ENCODE results near the gene IL21R.

IL21R gene

DNA sequence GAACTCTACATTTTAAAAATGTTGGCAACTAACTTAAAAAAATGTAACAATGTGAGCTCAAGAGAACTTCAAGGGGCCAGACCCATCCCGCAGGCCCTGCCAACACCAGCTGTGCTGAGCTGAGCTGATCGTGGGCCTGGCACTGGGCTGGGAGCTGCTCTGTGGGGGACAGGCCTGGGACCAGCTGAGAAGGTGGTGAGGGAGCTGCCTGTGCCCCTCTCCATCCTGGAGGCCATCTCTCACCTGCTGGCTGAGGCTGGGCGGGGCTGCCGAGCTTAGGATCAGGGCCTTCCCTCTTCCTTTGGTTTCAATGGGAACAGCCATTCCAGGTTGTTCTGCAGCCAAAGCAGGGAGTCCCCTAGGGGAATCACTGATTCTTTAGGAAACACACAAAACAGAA, 58.2 kb downstream of the IL21R start:
- no peak for DNase-seq
- no peak for TF ChIP-seq POLR2A (IDR thresholded peaks at IDR 0.05; ENCODE audit: low read length)
- no peak for TF ChIP-seq GATA1 (IDR thresholded peaks at IDR 0.05; ENCODE audit: low read depth, low read length)

DNA sequence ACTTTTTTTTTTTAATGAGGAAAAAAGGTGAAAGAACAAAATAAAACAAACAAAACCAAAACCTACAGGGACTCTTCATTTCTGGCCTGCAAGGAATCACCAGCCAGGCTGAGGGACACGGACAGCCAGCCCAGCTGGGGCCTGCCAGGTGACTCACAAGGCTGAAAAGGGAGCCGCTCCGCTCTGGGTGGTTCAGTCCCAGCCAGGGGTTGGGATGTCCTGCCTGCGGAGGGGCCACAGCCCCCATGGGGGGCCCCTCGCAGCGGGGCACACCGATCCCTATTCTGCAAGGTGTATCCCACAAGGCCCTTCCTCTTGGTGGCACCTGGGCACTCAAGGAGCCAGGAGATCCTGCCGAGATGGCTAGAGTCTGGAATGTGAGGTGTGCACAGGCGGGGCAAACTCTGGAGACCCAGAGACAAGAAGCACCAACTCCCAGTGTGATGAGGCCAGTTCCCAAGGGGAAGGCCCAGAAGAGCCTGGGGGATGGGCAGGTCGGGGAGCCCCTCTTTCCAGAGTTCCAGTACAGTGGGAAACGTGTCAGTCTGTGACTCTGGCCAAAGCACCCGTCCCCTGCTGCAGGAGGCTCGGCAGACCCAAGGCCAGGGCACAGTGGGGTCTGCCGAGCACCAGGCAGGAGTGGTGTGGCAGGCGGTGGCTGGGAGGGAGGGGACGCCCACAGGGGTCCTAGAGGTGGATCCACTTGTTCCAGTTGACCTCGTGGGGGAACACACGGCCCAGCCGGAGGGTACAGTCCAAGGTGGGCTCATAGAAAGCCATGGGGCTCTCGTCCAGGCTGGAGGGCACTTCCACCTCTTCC, 58.9 kb downstream of the IL21R start:
- TF ChIP-seq POLR2A (IDR thresholded peaks at IDR 0.05; ENCODE audit: low read length) (no peak), GATA1 (IDR thresholded peaks at IDR 0.05; ENCODE audit: low read depth, low read length) (no peak)
- DNase-seq = no peak

DNA sequence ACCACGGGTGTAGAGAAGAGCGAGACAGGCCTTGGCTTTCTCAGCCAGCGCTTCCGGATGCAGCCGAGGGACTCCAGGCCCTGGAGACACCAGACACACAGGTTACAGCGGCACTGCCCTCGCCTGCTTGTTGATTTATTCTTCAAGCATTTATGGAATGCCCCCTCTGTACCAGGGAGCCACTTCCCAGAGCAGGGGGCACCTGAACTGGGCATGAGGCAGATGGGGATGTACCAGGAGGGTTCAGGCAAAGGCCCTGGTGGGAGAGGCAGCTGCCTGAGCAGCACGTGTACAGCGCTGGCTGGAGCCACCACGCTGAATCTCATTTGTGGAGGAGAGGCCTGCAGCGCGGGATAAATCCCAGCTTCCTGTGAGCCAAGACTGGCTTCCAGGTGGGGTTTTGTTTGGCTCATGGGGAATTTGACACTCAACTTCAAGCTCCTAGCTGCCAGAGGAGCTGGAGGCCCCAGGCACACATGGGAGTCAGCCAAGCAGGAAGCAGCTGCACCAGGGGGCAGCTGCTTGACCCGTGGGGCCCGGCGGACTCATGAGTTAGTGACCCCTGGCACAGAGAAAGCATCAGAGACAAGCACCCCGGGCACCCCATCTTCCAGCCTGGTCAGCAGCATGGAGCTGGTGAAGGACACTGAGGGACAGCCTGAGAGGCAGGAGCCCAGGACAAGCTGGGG, 59.7 kb downstream of the IL21R start:
- TF ChIP-seq GATA1 (IDR thresholded peaks at IDR 0.05; ENCODE audit: low read depth, low read length) = no peak
- no peak for TF ChIP-seq POLR2A (IDR thresholded peaks at IDR 0.05; ENCODE audit: low read length)
- DNase-seq = no peak

DNA sequence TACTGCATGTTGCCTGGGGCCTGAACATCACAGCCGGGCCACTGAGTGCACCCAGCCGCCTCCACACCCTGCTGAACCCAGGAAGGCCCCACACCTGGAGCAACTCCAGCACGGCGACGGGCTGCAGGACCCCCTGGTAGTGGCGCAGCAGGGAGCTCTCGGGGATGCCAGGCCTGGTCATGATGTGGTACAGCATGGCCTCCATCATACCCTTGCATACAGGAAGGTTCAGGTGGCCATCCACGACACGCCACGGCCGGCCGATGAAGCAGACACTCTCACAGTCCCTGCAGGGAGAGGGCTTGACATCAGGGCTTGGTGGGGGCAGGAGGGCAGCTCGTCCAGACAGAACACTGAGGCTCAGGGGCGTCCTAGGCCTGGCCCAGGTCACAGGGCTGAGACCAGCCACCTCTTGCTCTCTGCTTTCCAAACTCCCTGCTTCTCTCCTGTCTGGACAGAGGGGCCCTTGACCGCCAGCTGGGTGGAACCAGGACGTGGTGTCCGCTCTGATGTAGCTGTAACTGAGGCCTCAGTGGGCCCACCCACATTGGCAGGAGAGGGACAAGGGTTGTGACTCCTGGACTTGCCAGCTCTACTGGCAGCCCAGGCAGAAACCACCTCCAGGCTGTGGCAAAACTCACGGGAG, 60.3 kb downstream of the IL21R start:
- no peak for TF ChIP-seq GATA1 (IDR thresholded peaks at IDR 0.05; ENCODE audit: low read depth, low read length)
- no peak for DNase-seq

DNA sequence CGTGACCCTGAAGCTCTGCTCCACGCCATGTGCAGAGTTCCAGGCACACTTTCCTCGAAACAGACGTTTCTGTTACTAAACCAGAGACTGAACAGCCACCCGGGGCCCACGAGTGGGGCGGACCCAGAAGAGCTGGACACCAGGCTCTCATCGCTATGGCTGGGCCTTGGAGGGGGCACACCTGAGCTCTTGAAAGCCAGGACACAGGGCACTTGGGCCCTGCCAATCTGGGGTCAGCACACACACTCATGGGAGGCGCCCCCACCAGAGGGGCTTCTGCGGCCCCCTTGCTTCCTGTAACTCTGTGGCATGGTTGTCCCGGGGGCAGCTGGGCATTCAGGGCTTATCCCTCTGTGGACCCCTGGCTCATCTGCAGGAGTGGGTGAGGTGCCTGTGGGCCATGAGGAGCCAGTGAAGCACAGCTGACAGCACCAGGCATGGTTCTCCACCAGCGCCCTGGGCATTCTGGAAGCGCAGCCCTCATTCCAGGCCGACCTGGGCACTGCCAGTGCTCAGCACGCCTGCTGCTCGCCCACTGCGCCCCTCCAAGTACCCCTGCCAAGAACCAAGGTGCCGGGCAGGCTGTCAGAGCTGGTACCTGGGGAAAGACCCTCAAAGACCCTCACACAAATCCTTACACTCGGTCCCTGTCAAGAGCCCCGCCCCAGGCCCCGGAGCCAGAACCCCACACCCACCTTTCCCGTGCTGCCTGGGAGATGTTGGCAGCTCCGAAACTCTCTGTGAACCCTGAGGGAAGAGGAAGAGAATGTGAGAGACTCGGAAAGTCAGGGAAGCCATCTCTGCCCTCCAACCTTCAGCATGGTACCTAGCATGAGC, 61.1 kb downstream of the IL21R start:
- TF ChIP-seq GATA1 (IDR thresholded peaks at IDR 0.05; ENCODE audit: low read depth, low read length) = no peak
- TF ChIP-seq POLR2A (IDR thresholded peaks at IDR 0.05; ENCODE audit: low read length) = no peak

DNA sequence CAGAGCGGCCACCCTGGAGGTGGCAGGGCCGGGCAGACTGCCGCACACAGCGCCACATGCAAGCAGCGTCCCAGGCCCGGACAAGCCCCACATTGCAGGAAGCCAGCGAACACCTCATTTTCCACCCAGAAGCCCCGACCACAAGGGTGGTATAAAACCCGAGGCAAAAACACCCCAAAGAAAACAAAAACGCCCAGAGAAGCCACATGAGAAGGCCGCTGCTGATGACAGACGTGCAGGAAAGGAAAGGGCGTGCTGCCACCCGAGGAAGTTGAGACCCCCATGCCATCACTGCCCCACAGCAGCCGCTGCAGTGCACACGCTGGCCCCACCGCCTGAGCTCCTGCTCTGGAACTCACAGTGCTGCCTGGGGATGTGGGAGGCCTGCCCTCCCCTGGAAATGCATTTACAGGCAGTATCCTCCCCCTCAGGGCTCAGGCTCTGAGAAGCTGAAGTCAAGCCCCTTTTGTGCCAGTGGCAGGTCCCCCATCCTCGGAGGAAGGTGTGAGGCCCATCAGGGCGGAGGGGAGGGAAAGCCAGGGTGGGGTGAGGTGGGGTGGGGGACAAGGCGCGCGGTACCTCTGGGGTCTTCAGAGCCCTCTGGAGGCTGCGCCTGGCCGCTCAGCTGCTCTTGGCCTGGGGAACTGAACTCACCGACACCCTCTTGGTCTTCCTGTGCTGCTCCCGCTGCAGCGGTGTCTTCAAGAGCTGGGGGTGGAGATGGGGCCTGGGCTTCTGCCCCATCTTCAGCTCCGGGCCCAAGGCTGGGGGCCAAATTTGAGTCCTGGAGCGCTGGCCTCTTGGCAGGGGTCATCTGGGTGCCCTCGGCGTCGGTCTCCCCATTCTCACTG, 62.0 kb downstream of the IL21R start:
- TF ChIP-seq GATA1 (IDR thresholded peaks at IDR 0.05; ENCODE audit: low read depth, low read length) (no peak), POLR2A (IDR thresholded peaks at IDR 0.05; ENCODE audit: low read length) (no peak)
- DNase-seq = no peak

More for the DNA sequence above, 61.1 kb downstream of the IL21R start:
- DNase-seq = no peak

DNA sequence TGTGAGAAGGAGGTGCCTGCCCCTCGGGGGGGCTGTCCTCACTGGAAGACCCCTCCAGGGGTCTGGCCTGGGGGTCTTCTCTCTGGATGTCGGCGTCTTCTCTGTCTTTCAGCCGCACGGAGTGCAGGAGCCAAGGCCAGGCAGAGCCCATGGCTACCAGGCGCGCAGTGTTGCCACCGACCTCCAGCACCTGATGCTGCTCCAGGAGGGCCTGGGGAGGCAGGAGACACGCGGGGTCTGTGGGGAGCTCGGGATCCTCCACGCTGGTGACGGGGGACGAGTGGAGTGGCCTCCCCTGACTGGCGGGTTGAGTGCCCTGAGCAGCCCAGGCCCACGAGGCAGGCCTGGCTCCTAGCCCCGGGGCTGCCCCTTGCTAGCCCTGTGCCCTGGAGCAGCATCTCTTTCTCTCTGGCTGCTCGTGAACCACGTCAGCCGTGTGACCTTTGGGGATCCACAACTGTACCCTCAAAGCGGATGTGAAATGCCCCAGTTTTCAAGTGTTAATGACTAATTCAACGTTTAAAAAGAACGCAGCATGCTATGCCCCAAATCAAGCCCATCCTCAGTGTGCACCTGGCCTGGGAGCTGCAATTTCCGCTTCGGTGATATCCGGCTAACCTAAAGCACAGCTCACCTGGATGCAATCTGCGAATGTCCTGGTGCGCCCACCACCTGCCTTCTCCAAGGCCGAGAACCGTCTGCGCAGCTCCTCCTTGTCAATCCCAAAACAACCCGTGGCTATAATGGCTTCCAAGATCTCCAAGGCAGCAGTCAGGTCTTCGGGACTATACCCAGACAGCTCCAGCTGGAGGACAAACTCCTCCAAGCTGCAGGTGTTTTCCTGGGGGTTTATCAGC, 62.9 kb downstream of the IL21R start:
- DNase-seq = no peak
- no peak for TF ChIP-seq POLR2A (IDR thresholded peaks at IDR 0.05; ENCODE audit: low read length)
- no peak for TF ChIP-seq GATA1 (IDR thresholded peaks at IDR 0.05; ENCODE audit: low read depth, low read length)

DNA sequence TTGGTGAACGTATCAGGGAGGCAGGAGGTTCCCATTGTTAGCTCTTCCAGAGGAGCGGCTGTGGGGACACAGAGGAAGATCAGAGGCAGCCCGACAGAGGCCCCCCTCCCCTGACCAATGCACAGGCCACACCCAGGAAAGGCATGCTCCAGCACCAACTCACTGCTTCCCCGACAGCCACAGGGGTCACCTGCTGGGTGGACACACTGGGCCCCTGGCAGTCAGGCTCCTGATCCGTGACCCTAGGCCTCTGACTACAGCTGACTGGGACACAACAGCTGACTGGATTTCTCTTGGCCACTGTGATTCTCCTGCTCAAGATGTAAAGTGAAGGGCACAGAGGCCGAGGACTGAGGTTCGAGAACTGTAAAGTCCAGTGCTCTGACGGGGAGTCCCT, 63.5 kb downstream of the IL21R start:
- DNase-seq = no peak
- TF ChIP-seq POLR2A (IDR thresholded peaks at IDR 0.05; ENCODE audit: low read length) = no peak

DNA sequence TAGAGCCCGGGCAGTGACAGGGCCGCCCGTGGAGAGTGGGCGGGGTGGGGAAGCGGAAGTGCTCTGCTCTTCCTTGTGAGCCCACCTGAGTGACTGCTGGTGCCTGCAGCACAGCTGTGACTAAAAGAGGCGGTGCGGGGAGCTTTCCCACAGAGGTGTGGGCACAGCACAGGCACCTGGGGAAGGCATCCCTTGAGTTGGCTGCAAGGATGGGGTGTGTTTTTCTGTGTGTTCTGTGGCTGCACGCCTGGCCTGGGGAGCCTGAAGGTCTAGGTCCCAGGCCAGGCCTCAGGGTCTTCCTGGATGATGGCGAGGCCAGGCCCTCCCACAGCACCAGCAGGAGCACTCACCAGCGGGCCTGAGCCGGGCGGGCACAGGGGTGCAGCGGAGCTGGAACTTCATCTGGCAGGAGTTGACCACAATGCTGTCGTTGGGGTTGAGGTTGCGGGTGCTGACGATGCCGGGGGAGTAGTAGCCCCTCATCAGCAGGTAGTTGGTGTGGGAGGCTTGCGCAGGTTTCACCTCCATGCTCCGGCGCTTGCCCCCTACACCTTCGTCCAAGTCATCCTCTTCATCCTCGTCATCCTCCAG, 67.1 kb downstream of the IL21R start:
- no peak for TF ChIP-seq POLR2A (IDR thresholded peaks at IDR 0.05; ENCODE audit: low read length)
- TF ChIP-seq GATA1 (IDR thresholded peaks at IDR 0.05; ENCODE audit: low read depth, low read length) = no peak
- DNase-seq = no peak

DNA sequence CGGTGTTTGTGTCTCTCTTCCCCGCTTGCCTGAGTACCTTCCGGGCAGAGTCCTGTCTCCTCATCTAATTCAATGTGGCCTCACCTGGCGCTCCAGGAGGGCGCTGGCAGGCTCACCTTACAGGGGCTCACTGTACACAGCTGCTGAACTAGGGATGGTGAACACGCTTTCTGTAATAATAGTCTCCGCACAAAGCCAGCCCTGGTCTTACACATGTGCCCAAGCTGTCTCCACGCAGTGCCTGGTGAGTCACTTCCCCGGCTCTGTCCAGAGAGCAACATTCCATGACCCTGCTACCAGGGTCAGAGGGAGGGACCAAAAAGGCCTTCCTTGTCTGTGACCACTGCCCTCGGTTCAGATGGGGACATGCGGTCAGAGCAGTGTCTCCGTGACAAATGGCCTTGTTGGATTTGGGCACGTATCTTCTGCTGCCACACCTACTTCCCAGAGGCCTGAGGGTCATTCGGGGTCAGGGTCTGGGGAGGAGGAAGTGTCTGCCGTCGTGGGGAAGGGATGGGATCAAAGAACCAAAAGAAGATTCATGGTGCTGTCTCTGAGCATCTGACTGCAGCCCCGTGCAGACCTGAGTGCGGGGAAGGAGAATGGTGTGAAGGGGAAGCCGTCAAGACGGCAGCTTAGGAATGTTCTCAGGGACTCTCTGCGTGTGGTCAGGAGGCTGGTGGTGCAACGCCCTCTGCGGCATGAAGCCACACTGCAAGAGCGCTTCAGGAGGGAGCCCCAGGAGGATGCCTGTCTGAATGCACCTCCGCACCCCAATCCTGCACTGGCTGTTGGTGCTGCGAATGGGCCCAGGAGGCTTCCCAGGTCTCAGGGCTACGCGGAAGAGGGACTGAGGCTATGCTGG, 68.8 kb downstream of the IL21R start:
- no peak for DNase-seq
- no peak for TF ChIP-seq GATA1 (IDR thresholded peaks at IDR 0.05; ENCODE audit: low read depth, low read length)

DNA sequence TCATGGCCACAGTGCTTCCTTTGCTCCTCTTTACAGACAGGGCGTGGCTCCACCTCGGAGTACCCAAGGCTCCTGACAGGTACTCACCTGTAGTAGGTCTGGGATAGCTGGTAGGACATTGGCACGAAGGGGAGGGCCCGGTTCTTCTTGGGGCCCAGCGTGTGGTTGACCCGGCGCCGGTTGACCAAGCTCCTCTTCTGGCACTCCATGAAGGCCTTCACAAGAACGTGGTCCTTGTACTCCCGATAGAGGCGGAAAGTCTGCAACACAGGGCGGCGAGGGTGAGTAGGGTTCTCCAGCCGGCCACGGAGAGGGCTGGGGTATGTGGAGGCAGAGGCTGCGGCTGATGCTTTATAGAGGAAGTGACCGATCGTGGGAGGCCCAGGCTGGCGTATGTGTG, 69.7 kb downstream of the IL21R start:
- TF ChIP-seq GATA1 (IDR thresholded peaks at IDR 0.05; ENCODE audit: low read depth, low read length) (no peak), POLR2A (IDR thresholded peaks at IDR 0.05; ENCODE audit: low read length) (no peak)

More for the DNA sequence above, 69.7 kb downstream of the IL21R start:
- no peak for DNase-seq
